Right renal cortex interstitium (tissue), 3 donors: ENCODE measurements around the gene BCL2. TPM values are rescaled to one million over a fixed set of nuclear protein-coding genes. Genes with fewer than 3 reads are reported as not detected.

Experiments used
- DNase-seq, 3 donors: peaks; one replicate each; pipeline ENCODE4 v3.0.0-alpha.2; 2013; ENCODE audit warnings: low read depth in 3 of 3, low spot score in 2 of 3
- polyA plus RNA-seq, 3 donors: library from polyadenylated mRNA; unstranded; fragments of 120-200 nt; gene quantifications; one replicate each; pipeline ENCODE4 v1.2.1, GENCODE V29; 2013; ENCODE audit not compliant: insufficient read length in 3 of 3

BCL2 gene
- polyA plus RNA-seq, 3 donors: 23.5 to 24.7 (median 23.6) TPM

- DNase-seq: no peak
Measured at GRCh38 chr18:63187223-63187574, 132.4 kb downstream of the BCL2 start.

GRCh38 chr18:63186520-63187222 is 132.9 kb downstream of the BCL2 start:
- no peak for DNase-seq

- no peak for DNase-seq
Measured at GRCh38 chr18:63185984-63186383, 133.6 kb downstream of the BCL2 start.

GRCh38 chr18:63183952-63184770 is 135.4 kb downstream of the BCL2 start:
- DNase-seq: no peak

- DNase-seq: no peak
Measured at GRCh38 chr18:63183378-63183777, 136.2 kb downstream of the BCL2 start.

- no peak for DNase-seq
Measured at GRCh38 chr18:63182861-63183260, 136.7 kb downstream of the BCL2 start.

- no peak for DNase-seq
Measured at GRCh38 chr18:63182310-63182772, 137.2 kb downstream of the BCL2 start.

GRCh38 chr18:63181706-63182309 is 137.8 kb downstream of the BCL2 start:
- no peak for DNase-seq

GRCh38 chr18:63180971-63181376 is 138.6 kb downstream of the BCL2 start:
- no peak for DNase-seq

- DNase-seq: no peak
Measured at GRCh38 chr18:63180321-63180720, 139.2 kb downstream of the BCL2 start.

- no peak for DNase-seq
Measured at GRCh38 chr18:63179422-63179821, 140.1 kb downstream of the BCL2 start.

- DNase-seq: no peak
Measured at GRCh38 chr18:63178971-63179370, 140.6 kb downstream of the BCL2 start.

- no peak for DNase-seq
Measured at GRCh38 chr18:63177919-63178821, 141.4 kb downstream of the BCL2 start.

- no peak for DNase-seq
Measured at GRCh38 chr18:63177259-63177658, 142.3 kb downstream of the BCL2 start.

GRCh38 chr18:63175264-63175663 is 144.3 kb downstream of the BCL2 start:
- no peak for DNase-seq

- DNase-seq: no peak
Measured at GRCh38 chr18:63173983-63174382, 145.6 kb downstream of the BCL2 start.

GRCh38 chr18:63169853-63170252 is 149.7 kb downstream of the BCL2 start:
- DNase-seq: no peak

GRCh38 chr18:63168287-63168686 is 151.3 kb downstream of the BCL2 start:
- no peak for DNase-seq

- no peak for DNase-seq
Measured at GRCh38 chr18:63166142-63166541, 153.4 kb downstream of the BCL2 start.

GRCh38 chr18:63164396-63164795 is 155.2 kb downstream of the BCL2 start:
- no peak for DNase-seq
